Activated CD4-positive, alpha-beta T cell treated with anti-CD3 and anti-CD28 coated beads, Interleukin-2, amount 50 U/mL, for 24 hours (primary cell): ENCODE results near the gene CYP11A1.

ENCODE experiments used
- DNase-seq, 2 donors: peaks; one replicate each; pipeline ENCODE4 v3.0.0-alpha.2; 2020; ENCODE audit warnings: low read depth in 1 of 2, low spot score in 1 of 2

CYP11A1 gene

GRCh38 chr15:74350295-74351275 is 16.9 kb downstream of the CYP11A1 start:
- DNase-seq, result no peak

DNA sequence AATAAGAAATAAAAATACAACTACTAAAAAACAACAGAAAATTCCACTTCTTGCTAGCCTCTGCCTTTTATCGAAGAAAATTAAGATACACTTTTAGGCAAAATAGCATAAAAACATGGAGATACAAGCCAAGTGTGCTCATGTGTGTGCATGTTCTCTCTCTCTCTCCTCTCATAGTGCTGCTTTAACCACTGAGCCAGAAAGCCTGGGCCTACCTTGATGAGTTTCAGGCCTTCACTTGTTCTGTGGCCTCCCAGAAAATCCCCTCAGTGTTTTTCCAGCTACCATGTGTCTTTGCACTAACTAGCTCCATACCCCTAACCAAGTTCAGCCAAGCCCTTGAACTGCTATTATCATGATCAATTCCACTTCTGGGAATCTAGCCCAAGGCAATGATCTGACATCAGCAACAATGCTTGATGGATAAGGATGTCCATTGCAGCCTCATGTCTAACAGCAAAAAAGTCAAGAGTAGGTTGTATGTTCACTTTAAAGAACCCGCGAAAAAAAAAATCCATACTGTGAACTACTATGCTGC is 18.1 kb downstream of the CYP11A1 start:
- no peak for DNase-seq

DNA sequence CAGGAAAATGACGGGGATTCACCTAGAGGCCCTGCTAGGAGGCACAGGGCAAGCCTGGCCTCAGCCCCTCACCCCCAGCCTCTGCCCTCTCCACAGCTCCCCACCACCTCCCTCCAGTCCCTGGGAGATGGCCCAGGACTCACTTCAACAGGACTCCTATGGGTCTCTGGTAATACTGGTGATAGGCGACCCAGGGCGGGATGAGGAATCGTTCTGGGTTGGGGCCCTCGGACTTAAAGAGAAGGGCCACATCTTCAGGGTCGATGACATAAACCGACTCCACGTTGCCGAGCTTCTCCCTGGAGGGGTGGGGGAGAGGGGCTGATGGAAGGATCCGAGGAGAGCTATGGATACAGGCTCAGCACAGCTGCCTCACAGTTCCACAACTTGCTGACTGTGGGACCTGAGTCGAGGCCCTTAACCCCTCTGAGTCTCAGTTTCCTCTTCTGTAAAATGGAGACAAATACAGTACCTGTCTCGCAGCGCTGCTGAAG is 19.6 kb downstream of the CYP11A1 start:
- DNase-seq, result no peak

DNA sequence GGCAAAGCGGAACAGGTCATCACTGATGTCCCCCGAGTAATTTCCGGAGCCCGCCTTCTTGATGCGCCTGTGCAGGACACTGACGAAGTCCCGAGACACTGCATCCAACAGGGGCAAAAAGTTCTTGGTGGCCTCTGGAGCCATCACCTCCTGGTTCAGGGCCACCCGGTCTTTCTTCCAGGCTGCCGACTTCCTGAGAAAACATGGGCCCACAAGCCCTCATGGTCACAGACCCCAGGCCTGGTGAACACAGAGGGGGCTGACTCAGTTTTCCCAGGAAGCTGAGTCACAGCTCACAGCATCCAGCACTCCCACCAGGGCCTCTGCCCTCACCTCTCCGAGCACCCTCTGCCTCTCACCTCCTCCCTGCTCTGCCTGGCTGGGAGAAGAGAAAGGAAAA is 22.4 kb downstream of the CYP11A1 start:
- no peak for DNase-seq

DNA sequence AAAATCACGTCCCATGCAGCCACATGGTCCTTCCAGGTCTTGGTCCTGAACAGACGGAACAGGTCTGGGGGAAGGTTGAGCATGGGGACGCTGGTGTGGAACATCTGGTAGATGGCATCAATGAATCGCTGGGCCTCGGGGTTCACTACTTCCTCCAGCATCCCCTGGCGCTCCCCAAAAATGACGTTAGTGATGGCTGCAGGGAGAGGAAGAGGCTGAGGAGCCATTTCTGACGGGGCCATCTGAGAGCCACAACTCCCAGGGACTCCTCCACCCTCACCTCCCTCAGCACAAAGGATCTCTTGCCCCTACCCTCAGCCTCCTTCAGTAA is 23.7 kb downstream of the CYP11A1 start:
- DNase-seq, result no peak

DNA sequence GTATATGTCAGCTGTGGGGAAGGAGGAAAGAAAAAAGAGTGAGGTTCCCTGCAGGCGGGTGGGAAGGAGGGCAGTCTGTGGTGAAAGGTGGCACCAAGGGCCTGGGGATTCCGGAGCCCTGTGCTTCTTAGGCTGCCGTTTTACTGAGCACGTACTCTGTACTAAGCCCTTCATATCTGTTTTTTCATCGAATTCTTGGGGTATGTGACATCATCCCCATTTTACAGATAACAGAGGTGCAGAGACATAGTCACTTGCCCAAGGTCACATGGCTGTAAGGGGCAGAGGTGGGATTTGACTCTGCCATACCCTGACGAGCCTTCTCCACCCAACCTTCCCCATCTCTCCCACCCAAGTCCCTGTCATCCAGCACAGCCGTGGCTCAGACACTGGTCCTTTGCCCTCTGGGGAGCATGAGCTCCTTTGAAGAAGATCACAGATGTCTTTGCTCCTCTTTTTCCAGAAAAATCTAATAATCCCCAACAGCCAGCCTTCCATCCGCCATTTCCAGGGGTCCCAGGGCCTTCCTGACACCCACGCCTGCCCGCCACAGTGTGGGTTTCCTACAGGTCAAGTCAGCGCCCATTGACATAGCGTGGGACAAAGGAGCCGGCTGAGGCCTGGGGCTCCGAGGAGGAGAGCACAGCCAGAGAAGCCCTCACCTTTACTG is 24.2 kb downstream of the CYP11A1 start:
- no peak for DNase-seq

DNA sequence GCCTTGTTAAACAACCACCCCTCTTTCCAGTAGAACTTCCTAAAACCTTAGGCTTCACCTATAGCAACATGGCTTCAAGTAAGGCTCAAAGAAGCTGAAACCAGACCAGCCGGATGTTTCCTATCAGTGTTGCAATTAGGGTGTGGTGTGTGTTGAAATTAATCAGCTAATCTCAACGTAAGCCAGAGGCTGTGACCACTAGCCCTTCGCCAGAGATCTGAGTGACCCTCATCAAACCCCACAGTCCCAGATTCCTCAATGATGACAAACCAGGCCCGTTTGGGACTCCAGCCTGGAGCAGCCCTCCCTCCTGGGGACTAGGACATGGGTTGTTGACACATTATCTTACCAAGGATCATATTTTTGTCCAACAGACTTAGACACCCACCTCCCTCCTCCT is 27.3 kb downstream of the CYP11A1 start:
- no peak for DNase-seq

DNA sequence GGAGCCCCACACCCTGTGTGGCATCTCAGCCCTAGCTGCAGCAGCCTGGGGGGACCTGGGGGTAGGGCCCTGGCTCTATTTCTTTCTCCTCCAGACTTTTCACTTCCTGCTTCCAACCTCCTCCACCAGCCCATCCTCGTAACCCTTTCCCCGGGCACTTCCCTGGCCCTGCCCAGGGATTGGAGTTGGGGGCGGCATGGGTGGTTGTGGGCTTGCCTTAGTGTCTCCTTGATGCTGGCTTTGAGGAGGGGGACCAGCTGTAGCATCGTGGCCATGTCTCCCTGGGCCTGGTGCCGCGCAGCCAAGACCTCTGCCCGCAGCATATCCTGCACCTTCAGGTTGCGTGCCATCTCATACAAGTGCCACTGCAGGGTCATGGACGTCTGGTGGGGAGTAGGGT is 28.1 kb downstream of the CYP11A1 start:
- no peak for DNase-seq

- no peak for DNase-seq
Measured at GRCh38 chr15:74338676-74339075, 28.8 kb downstream of the CYP11A1 start.

DNA sequence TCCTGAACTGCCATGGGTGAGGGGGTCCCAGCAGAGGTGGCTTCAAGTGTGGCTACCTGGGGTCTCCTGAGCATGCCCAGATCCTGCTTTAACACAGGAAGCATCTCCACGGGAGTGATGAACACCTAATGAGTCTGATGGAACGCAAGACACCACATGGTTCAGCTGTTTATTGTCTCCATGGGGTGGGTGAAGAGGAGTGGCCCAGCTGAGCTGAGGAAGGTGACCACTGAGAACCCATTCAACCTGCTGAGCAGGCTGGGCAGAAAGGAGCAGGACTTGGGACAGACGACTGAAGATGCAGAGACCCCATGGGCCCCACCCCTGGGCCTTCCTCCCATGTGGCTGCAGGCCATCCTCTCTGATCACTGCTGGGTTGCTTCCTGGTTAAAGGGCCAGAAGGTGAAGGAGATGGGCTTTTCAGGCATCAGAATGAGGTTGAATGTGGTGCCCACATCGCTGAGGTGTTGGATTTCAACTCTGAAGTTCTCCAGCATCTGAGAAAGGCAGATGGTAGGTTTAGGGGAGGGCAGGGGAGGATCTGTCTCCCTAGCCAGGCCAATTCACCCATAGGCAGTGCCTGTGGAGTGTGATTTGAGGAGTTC is 29.7 kb downstream of the CYP11A1 start:
- DNase-seq, result no peak

DNA sequence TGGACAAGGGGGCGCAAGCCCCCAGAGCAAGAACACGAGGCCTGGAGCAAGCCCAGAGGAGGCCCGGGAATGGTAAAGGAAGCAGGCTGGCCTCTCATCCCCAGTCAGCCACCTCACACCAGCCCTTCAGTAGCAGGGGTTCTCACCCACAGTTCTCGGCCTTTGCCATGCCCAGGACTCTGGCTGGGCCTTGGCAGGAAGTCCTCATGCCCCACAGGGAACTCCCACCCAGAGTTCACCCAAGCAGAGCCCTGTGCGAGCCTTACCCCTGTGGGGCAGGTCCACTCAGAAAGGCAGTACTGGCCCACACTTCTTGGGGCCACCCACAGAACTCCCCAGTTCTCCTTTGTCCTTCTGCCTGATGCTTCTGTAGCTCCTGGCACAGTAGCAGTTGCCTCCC is 30.3 kb downstream of the CYP11A1 start:
- DNase-seq, result no peak

DNA sequence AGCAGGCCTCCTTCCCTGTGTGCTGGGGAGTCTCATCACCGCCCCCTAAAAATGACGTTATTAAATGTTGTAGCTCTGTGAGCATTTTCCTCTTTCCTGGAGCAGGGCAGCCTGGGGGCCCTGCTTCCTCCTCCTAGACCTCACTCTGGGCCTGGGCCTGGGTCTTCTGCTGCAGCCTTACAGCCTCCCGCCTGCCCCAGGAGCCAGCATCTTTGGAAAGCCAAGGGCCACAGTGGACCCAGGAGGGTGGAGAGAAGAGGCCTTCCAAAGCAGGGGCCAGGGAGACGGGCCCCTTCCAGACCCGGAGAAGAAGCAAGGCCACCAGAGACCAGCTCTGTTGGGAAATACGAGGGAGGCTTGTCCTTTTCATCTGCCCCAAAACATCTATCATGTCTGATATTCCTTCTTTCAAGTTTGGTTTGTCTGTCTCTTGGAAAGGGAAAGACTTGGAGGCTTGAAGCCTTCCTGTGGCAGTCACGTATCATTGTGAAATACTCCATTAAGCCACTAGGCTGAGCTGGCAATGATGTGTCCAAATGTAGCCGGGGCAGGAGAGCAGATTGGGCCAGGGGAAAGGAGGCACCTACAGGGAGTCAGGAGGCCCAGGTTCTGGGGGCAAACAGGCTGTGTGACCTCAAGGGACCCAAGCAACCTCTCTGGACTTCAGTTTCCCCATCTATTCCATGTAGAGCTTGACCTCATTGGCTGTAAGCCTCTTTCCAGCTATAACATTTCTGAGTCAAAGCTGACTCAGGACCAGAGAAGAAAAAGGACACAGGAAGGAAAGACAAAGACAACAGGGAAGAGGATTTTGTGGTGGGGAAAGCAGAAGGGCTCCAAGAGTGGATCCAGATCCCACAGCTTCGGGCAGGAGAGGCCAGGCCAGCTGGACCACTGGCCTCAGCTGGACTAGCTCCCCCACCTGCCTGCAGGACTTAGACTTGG is 31.1 kb downstream of the CYP11A1 start:
- no peak for DNase-seq

DNA sequence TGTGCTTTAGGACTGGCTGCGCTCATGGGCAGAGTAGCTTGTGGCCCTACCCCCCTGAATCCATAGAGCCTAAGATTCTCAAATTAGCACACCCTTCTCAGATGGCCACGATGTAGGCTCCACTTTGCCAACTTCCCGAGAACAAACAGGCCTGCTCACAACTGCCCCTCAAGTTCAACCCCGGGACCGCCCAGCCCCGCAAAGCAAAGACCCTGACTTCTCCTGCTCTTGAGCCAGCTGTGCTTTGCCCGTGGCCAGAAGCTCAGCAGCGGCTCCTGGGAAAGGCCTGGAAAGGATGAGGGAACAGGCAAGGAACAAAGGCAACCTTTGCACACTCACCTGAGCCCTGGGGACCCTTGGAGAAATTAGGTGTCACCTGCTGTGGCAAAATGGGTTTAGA is 32.0 kb downstream of the CYP11A1 start:
- no peak for DNase-seq

- DNase-seq, result no peak
Measured at GRCh38 chr15:74334127-74334526, 33.3 kb downstream of the CYP11A1 start.

DNA sequence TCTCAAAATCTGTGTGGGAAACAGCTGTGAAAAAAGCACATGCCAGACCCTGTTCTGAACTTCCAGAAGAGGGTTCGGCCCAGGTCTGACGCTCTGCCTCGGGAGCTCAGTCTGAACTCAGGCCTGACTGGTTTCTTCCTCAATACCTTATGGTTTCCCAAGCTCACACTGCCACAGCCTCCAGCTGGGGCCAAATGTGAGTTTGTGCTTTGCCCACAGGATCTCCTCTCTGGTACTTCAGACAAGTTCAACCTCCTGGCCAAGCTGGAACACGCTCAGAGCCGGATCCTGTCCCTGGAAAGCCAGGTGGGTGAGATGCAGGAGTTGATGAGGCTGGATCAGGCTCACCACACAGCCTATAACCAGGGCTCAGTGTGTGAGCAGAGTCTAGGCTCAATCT is 33.8 kb downstream of the CYP11A1 start:
- DNase-seq, result no peak

DNA sequence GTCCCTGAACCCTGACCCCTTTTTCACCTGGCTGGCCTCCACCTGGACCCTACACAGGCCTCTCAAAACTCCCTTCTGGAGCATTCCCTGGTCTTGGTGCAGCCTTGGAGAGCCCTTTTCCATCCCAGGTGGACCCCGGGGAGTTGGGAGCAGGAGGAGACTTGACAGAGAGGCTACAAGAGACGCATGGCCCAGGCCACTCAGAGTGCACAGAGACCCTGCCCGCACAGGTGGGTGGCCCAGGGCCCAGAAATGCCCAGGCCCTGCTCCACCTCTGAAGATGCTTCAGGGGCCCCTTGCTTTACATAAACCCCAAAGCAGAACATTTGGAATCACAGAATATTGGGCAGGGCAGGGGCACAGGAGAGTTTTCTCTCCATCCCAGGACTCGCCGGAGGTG is 34.4 kb downstream of the CYP11A1 start:
- no peak for DNase-seq

DNA sequence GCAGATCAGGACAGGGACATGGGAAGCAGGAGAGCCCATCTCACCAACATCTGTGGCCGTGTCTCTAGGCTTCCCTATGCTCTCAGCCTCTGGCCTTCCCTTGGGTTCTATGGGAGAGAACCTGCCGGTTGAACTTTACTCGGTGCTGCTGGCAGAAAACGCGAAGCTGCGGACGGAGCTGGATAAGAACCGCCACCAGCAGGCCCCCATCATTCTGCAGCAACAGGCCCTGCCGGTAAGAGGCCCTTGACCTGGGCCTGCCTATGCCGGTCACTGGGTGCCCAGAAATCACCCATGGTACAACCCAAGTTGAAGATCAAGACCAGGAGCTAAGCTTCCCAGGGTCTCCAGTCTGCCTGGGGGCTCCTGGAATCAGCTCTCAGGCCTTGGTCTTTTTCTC is 34.8 kb downstream of the CYP11A1 start:
- no peak for DNase-seq

GRCh38 chr15:74332011-74332410 is 35.4 kb downstream of the CYP11A1 start:
- no peak for DNase-seq

DNA sequence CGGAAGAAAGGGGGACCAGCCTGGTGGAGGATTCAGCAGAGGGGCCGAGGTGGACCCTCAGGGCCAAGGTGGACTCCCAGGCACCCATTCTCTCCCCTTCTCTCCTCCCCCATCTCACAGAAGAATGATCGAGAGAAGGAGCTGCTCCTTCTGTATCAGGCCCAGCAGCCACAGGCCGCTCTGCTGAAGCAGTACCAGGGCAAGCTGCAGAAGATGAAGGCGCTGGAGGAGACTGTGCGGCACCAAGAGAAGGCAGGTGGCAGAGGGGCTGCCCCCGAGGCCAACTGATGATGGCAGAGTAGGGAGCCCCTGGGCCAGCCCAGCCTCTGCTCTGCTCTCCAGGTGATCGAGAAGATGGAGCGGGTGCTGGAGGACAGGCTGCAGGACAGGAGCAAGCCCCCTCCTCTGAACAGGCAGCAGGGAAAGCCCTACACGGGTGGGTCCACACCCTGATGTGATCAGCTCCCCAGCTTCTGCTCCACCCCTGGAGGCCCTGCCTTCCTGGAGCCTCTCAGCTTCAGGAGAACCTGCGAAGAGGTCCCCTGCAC is 36.5 kb downstream of the CYP11A1 start:
- no peak for DNase-seq

DNA sequence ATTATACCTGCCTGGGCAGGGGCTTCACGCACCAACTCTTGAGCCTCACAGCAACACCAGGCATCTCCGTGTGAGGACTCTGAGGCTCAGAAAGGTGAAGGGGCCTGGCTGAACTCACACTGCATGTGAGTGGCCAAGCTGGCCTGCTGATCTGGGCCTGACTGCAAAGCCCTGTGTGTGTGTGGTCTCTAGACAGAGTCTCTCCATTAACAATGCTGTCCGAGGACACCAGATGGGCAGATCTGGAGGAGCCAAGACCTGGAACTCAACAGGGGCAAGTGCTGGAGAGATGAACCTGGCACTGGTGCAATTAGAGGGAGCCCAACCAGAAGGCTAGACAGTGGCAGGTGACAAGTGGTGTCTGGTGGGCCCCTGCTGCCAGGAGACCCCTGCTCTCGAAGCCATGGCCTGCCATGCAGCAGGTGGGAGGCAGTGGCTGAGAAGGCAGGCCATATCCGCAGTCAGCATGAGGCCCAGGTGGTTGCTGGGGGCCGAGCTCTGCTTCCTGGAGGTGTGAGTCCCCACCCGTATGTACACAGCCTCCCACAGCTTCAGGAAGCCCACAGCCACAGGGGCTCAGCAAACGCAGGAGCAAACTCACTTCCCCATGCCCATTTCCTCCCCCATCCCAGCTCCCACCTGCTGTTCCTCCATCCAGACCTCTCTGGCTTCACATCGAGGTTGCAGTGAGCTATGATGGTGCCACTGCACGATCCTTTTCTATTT is 39.0 kb downstream of the CYP11A1 start:
- DNase-seq, result no peak
